Immature natural killer cell (primary cell): Measurements from ENCODE around the gene U2AF1L4. TPM values are rescaled to one million over a fixed set of nuclear protein-coding genes. Genes with fewer than 3 reads are reported as not detected.

ENCODE experiments used
- DNase-seq, 3 donors: peaks; one replicate each; pipeline ENCODE4 v3.0.0; 2022; ENCODE audit warnings: mixed read lengths in 1 of 3
- H3K27ac Mint-ChIP-seq, 6 donors: one replicate each; pipeline ENCODE4 v1.8.0; 2020; ENCODE audit warnings: mixed read lengths in 6 of 6, mild to moderate bottlenecking in 5 of 6, inconsistent platforms in 4 of 6, moderate library complexity in 3 of 6
- H3K27me3 Mint-ChIP-seq, 3 donors: one replicate each; pipeline ENCODE4 v1.8.0; 2020 to 2021; ENCODE audit warnings: low read depth in 3 of 3, mild to moderate bottlenecking in 3 of 3, mixed read lengths in 3 of 3, moderate library complexity in 3 of 3, inconsistent platforms in 1 of 3
- H3K36me3 Mint-ChIP-seq, 3 donors: one replicate each; pipeline ENCODE4 v1.8.0; 2020; ENCODE audit warnings: mixed read lengths in 3 of 3, inconsistent platforms in 2 of 3, mild to moderate bottlenecking in 2 of 3
- H3K4me1 Mint-ChIP-seq, 2 donors: one replicate each; pipeline ENCODE4 v1.8.0; 2020; ENCODE audit warnings: inconsistent platforms in 2 of 2, mild to moderate bottlenecking in 2 of 2, mixed read lengths in 2 of 2, moderate library complexity in 1 of 2
- H3K4me3 Mint-ChIP-seq, 5 donors: one replicate each; pipeline ENCODE4 v1.8.0; 2020; ENCODE audit warnings: mild to moderate bottlenecking in 5 of 5, mixed read lengths in 5 of 5, inconsistent platforms in 3 of 5, moderate library complexity in 3 of 5
- H3K9me3 Mint-ChIP-seq, 6 donors: one replicate each; pipeline ENCODE4 v1.8.0; 2020; ENCODE audit warnings: mild to moderate bottlenecking in 6 of 6, mixed read lengths in 6 of 6, inconsistent platforms in 4 of 6, moderate library complexity in 3 of 6
- polyA plus RNA-seq, 3 donors: library from polyadenylated mRNA; unstranded; fragments of 300-500 nt; fragmentation: Illumina TruSeq; gene quantifications; one replicate each; pipeline ENCODE4 v1.2.3, GENCODE V29; 2021

Gene U2AF1L4
- polyA plus RNA-seq, 3 donors from 2014 or later: 11.8 to 21.4 (median 15.8) TPM

GRCh38 chr19:35718345-35719041 lies 26.7 kb downstream of the U2AF1L4 start:
- H3K4me1 Mint-ChIP-seq: peaks cover 32% of the 10 kb centered on the region in 2 donors
- H3K9me3 Mint-ChIP-seq: no peaks in the 10 kb centered on the region
- H3K27ac Mint-ChIP-seq: peak overlapping the region in 5 of 6 donors; percentile 74 to 93 (median 88)
- H3K36me3 Mint-ChIP-seq: peaks cover 0 to 8% (median 0%) of the 10 kb centered on the region in 3 donors
- H3K4me3 Mint-ChIP-seq: peak overlapping the region; percentile 81 to 89 (median 88)
- H3K27me3 Mint-ChIP-seq: peaks cover 0 to 3% (median 3%) of the 10 kb centered on the region in 3 donors
- DNase-seq: peak; percentile 33 to 37 (median 36)

DNA sequence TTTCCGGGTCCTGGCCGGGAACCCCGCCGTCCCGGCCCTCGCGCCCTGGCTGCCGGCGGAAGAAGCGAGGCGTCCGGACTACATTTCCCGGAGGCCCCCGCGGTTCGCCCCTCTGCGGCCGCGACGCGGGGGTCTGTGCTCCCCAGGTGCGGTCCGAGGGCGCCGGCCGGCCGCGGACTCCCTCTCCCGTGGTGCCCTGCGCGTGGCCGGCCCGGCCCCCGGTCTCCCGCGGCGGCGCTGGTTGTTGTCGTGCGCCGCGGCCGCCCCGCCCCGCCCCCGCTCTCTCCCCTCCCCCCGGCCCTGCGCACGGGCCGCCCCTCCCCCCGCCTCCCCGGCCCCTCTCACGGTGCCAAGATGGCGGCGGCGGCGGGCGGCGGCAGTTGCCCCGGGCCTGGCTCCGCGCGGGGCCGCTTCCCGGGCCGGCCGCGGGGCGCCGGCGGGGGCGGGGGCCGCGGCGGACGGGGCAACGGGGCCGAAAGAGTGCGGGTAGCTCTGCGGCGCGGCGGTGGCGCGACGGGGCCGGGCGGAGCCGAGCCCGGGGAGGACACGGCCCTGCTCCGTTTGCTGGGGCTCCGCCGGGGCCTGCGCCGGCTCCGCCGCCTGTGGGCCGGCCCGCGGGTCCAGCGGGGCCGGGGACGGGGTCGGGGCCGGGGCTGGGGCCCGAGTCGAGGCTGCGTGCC lies 27.4 kb downstream of the U2AF1L4 start, which contains the start of gene KMT2B:
TSS of gene KMT2B (plus strand) at position 339 of the 680 bp plus-strand sequence. CDS start at position 355, 16 bp downstream.
- peaks cover under 1 to 5% (median 3%) of the 10 kb centered on the region in 3 donors for H3K27me3 Mint-ChIP-seq
- H3K27ac Mint-ChIP-seq: peak within 1 kb of the TSS; percentile 87 to 99 (median 96)
- H3K4me1 Mint-ChIP-seq: peaks cover 32% of the 10 kb centered on the region in 2 donors
- no peaks in the 10 kb centered on the region for H3K9me3 Mint-ChIP-seq
- DNase-seq: no peak
- H3K36me3 Mint-ChIP-seq: peaks cover 0 to 4% (median 0%) of the 10 kb centered on the region in 3 donors
- H3K4me3 Mint-ChIP-seq: peak within 1 kb of the TSS; percentile 91 to 98 (median 94)

DNA sequence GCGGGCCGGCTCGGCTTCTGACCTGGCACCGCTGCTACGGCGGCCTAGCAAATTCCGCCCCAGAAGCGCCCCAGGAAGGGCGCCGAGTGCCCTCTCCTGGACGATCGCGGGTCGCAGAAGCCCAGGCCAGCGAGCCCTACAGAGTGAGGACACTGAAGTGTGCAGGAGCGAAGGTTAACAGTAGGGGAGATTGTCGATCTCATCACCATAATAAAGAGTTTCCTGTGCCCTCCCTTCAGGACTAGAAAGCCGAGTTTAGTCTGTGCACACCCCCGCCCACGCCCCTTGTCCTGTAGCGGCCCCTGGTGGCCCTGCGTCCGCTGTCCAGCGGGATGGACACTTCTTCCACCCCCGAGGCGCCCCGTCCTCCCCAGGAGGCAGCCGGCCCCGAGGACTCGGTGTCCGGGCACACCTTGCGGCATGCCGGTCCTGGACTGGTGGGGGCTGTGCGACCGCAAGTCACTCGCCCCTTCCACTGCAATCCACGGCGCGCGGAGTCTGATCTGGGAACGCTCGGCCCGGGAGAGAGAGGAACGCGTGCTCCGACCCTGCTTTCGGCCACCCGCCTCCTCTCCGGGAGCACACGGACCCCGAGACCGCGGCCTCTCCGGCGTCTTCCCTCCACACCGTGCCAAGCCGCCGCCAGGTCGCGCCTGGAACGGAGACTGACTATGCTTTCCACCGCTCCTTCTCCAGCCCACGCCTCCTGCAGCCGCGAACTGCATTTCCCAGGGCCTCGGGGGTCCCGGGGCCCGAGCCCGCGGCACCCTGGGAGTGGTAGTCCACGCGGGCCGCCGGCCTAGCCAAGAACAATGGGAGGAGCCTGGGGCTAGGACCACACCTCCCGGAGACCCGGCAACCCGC lies 28.2 kb downstream of the U2AF1L4 start:
- DNase-seq: peak; percentile 94 to 96 (median 96)
- peaks cover 0 to 4% (median 0%) of the 10 kb centered on the region in 3 donors for H3K36me3 Mint-ChIP-seq
- H3K4me3 Mint-ChIP-seq: peak overlapping the region; percentile 91 to 98 (median 94)
- H3K27ac Mint-ChIP-seq: peak overlapping the region; percentile 87 to 99 (median 96)
- H3K4me1 Mint-ChIP-seq: peaks cover 29 to 32% of the 10 kb centered on the region in 2 donors
- peaks cover 3 to 5% (median 3%) of the 10 kb centered on the region in 3 donors for H3K27me3 Mint-ChIP-seq
- H3K9me3 Mint-ChIP-seq: no peaks in the 10 kb centered on the region

GRCh38 chr19:35715981-35716800 lies 29.0 kb downstream of the U2AF1L4 start:
- Mint-ChIP-seq H3K4me3 (peak overlapping the region; percentile 91 to 98 (median 94)), H3K36me3 (peaks cover 0 to 4% (median 0%) of the 10 kb centered on the region in 3 donors), H3K4me1 (peaks cover 29 to 32% of the 10 kb centered on the region in 2 donors), H3K9me3 (no peaks in the 10 kb centered on the region), H3K27me3 (peaks cover 3 to 5% (median 3%) of the 10 kb centered on the region in 3 donors), H3K27ac (peak overlapping the region; percentile 87 to 99 (median 96))
- peak in 1 of 3 donors; percentile 9 for DNase-seq

GRCh38 chr19:35715355-35715809 lies 29.8 kb downstream of the U2AF1L4 start:
- peaks cover 0 to 3% (median 0%) of the 10 kb centered on the region in 3 donors for H3K36me3 Mint-ChIP-seq
- peak overlapping the region in 1 of 6 donors; percentile 55 for H3K27ac Mint-ChIP-seq
- peaks cover 29 to 31% of the 10 kb centered on the region in 2 donors for H3K4me1 Mint-ChIP-seq
- no peak overlapping the region for H3K4me3 Mint-ChIP-seq
- peaks cover 3 to 5% (median 3%) of the 10 kb centered on the region in 3 donors for H3K27me3 Mint-ChIP-seq
- no peaks in the 10 kb centered on the region for H3K9me3 Mint-ChIP-seq
- no peak for DNase-seq

DNA sequence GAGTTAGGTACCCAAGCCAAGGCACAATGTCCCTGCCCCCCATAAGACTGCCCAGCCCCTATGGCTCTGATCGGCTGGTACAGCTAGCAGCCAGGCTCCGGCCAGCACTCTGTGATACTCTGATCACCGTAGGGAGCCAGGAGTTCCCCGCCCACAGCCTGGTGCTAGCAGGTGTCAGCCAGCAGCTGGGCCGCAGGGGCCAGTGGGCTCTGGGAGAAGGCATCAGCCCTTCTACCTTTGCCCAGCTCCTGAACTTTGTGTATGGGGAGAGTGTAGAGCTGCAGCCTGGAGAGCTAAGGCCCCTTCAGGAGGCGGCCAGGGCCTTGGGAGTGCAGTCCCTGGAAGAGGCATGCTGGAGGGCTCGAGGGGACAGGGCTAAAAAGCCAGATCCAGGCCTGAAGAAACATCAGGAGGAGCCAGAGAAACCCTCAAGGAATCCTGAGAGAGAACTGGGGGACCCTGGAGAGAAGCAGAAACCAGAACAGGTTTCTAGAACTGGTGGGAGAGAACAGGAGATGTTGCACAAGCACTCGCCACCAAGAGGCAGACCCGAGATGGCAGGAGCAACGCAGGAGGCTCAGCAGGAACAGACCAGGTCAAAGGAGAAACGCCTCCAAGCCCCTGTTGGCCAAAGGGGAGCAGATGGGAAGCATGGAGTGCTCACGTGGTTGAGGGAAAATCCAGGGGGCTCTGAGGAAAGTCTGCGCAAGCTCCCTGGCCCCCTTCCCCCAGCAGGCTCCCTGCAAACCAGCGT lies 30.4 kb downstream of the U2AF1L4 start:
- H3K9me3 Mint-ChIP-seq: no peaks in the 10 kb centered on the region
- peak overlapping the region in 4 of 5 donors; percentile 27 to 44 (median 36) for H3K4me3 Mint-ChIP-seq
- H3K27me3 Mint-ChIP-seq: peaks cover 3 to 5% (median 3%) of the 10 kb centered on the region in 3 donors
- no peaks in the 10 kb centered on the region for H3K36me3 Mint-ChIP-seq
- DNase-seq: no peak
- H3K27ac Mint-ChIP-seq: peak overlapping the region in 2 of 6 donors; percentile 42 to 55
- H3K4me1 Mint-ChIP-seq: peaks cover 26% of the 10 kb centered on the region in 2 donors

GRCh38 chr19:35713904-35714495 lies 31.2 kb downstream of the U2AF1L4 start:
- Mint-ChIP-seq H3K27me3 (peaks cover 3 to 5% (median 3%) of the 10 kb centered on the region in 3 donors), H3K27ac (peak overlapping the region in 1 of 6 donors; percentile 31), H3K4me3 (no peak overlapping the region), H3K4me1 (peaks cover 18 to 20% of the 10 kb centered on the region in 2 donors), H3K36me3 (no peaks in the 10 kb centered on the region), H3K9me3 (no peaks in the 10 kb centered on the region)
- no peak for DNase-seq

DNA sequence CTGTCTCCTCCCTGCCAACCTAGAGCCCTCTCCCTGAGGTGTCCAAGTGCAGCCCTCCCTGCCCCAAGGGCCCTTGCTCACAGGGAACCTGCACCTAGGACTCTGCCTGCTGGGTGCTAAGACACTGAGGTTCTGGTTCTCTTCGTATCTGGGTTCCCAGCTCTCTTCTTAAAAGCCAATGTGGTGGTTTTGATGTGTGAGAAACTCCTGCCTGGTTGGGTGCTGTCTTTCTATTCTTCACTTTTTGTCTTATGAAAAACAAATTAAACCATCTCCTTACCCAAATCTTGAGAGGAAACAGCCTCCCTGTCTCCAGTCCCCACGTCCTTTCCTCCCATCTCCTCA lies 31.7 kb downstream of the U2AF1L4 start:
- Mint-ChIP-seq H3K36me3 (no peaks in the 10 kb centered on the region), H3K4me1 (peaks cover 13 to 16% of the 10 kb centered on the region in 2 donors), H3K27me3 (peaks cover 2 to 3% (median 3%) of the 10 kb centered on the region in 3 donors), H3K4me3 (no peak overlapping the region), H3K27ac (peak overlapping the region in 2 of 6 donors; percentile 31 to 40), H3K9me3 (no peaks in the 10 kb centered on the region)
- DNase-seq: no peak

- Mint-ChIP-seq H3K36me3 (no peaks in the 10 kb centered on the region), H3K27ac (peak overlapping the region in 2 of 6 donors; percentile 73 to 78), H3K4me3 (peak overlapping the region in 1 of 5 donors; percentile 1), H3K27me3 (peaks cover 2 to 3% (median 3%) of the 10 kb centered on the region in 3 donors), H3K4me1 (peaks cover 12 to 15% of the 10 kb centered on the region in 2 donors), H3K9me3 (no peaks in the 10 kb centered on the region)
- peak in 1 of 3 donors; percentile 38 for DNase-seq
Observed at GRCh38 chr19:35712567-35713505, 32.4 kb downstream of the U2AF1L4 start.

DNA sequence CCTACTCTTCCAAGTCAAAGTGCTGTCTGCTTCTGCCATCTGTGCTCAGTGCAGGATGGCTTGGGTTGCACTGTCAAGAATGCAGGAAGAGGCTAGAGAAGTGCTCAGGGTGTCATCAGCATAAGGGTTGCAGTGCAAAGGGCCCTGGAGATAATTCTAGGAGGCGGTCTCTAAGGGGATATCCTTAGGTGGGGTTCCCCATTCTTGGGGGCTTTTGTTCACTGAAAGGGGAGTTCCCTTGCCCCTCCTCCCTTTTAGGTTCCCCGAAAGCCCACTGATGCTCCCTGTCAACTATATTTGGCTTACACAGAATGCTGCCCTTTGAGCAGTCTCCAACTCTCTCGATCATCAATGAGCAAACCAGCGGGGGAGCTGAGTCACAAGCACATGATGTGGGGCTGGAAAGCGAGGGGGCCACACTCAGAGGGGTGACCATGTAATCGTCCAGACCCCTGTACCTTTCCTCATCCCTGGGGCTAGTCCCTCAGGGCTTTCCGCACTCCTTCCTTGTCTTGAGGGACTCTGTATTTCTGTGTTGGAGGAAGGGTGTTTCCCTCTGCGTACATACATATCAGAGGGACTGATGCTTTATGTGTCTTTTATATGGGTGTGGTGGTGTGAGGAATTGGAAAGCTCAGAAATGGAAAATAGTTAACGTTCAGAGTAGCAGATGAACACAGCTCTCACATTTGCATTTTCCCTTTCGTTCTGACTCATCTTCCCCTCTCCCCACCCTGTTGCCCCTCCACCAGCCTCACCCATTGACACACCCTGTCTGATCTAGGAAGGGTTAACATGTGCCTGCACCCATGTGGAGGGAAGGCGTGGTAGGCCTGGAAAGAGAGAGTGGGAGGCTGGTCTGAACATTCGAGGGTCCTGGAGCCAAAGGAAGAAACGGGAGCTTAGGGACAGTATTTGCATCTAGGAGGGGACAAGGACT lies 34.2 kb downstream of the U2AF1L4 start:
- Mint-ChIP-seq H3K9me3 (no peaks in the 10 kb centered on the region), H3K4me3 (no peak overlapping the region), H3K27me3 (peaks cover 3 to 4% (median 4%) of the 10 kb centered on the region in 3 donors), H3K36me3 (no peaks in the 10 kb centered on the region), H3K4me1 (peaks cover 3 to 6% of the 10 kb centered on the region in 2 donors), H3K27ac (peak overlapping the region in 1 of 6 donors; percentile 60)
- DNase-seq: no peak
